HAP-1 (cell line): ENCODE data around the gene NDUFS6.
"Not testable (repeated sequence)": the region's sequence is repeated elsewhere in the genome, so short reads cannot be mapped to it uniquely, and the experiment has no call there.

Experiments
- DNase-seq, 2 experiments: peaks; one replicate each; pipeline ENCODE4 v3.0.0-alpha.2; 2016 to 2020; ENCODE audit warnings: low spot score in 2 of 2
- H3K27me3 ChIP-seq: fragments of 250-450 bp; sonication (Bioruptor Pico); 2 replicates; pipeline ENCODE4 v1.5.1; 2020; ENCODE audit warnings: low read depth, mild to moderate bottlenecking, moderate library complexity
- H3K36me3 ChIP-seq: fragments of 250-450 bp; sonication (Bioruptor Pico); replicated peaks from 2 replicates; pipeline ENCODE4 v1.5.1; 2020; ENCODE audit warnings: mild to moderate bottlenecking
- H3K4me1 ChIP-seq: fragments of 250-450 bp; sonication (Bioruptor Pico); 2 replicates; pipeline ENCODE4 v1.5.1; 2020; ENCODE audit warnings: mild to moderate bottlenecking
- H3K4me3 ChIP-seq: fragments of 250-450 bp; sonication (Bioruptor Pico); 2 replicates; pipeline ENCODE4 v1.5.1; 2020; ENCODE audit warnings: mild to moderate bottlenecking, moderate library complexity
- H3K9me3 ChIP-seq: fragments of 250-450 bp; sonication (Bioruptor Pico); 2 replicates; pipeline ENCODE4 v1.5.1; 2020; ENCODE audit warnings: mild to moderate bottlenecking, moderate library complexity
- in situ Hi-C: fragments of 300-500 bp; cut with MboI; formaldehyde crosslinking; loops from 3 replicates; pipeline ENCODE4 v1.14.3; 2020; ENCODE audit warnings: low sequenced_read_pairs, inconsistent platforms, mixed read lengths

Gene NDUFS6

GRCh38 chr5:1816495-1817089, 15.4 kb downstream of the NDUFS6 start:
- H3K9me3 ChIP-seq, H3K4me3 ChIP-seq, H3K27me3 ChIP-seq, H3K4me1 ChIP-seq, DNase-seq, in situ Hi-C loops: not testable (repeated sequence)
- peaks cover 62% of the 10 kb centered on the region for H3K36me3 ChIP-seq

- H3K9me3 ChIP-seq = no peaks in the 10 kb centered on the region
- peaks cover 62% of the 10 kb centered on the region for H3K36me3 ChIP-seq
- in situ Hi-C loops = no loop called here
- no peaks in the 10 kb centered on the region for H3K27me3 ChIP-seq
- DNase-seq = no peak
- no peak overlapping the region for H3K4me3 ChIP-seq
- no peaks in the 10 kb centered on the region for H3K4me1 ChIP-seq
Measured at GRCh38 chr5:1817261-1818043, 16.2 kb downstream of the NDUFS6 start.

GRCh38 chr5:1818784-1819183, 17.6 kb downstream of the NDUFS6 start:
- no peaks in the 10 kb centered on the region for H3K9me3 ChIP-seq
- no peak for DNase-seq
- in situ Hi-C loops = no loop called here
- H3K4me3 ChIP-seq = no peak overlapping the region
- H3K36me3 ChIP-seq = peaks cover 53% of the 10 kb centered on the region
- no peaks in the 10 kb centered on the region for H3K4me1 ChIP-seq
- no peaks in the 10 kb centered on the region for H3K27me3 ChIP-seq

DNA sequence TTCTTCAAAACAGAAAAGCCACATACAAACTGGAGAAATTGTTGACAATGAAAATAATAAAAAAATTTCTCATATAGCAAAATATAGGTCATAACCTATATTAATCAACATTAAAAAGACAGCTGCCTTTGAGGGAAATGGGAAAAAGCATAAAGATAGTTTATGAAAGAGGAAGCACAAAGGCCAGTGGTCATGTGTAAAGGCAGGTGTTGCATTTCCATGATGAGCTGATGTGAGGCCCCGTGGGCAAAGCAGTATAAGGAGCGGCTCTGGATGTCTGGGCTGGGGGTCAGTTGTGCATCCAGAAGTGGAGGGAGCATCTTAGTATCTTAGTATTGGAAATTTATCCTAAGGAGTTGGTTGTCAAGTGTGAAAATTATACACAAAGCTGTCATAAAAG, 18.3 kb downstream of the NDUFS6 start:
- no peaks in the 10 kb centered on the region for H3K9me3 ChIP-seq
- in situ Hi-C loops = no loop called here

GRCh38 chr5:1820381-1820780, 19.2 kb downstream of the NDUFS6 start:
- DNase-seq = no peak
- Histone ChIP-seq H3K36me3 (peaks cover 42% of the 10 kb centered on the region), H3K9me3 (no peaks in the 10 kb centered on the region), H3K4me1 (no peaks in the 10 kb centered on the region), H3K27me3 (no peaks in the 10 kb centered on the region), H3K4me3 (no peak overlapping the region)
- in situ Hi-C loops = no loop called here

More for the DNA sequence above, 18.3 kb downstream of the NDUFS6 start:
- no peak overlapping the region for H3K4me3 ChIP-seq
- H3K4me1 ChIP-seq = no peaks in the 10 kb centered on the region
- H3K27me3 ChIP-seq = no peaks in the 10 kb centered on the region
- no peak for DNase-seq
- peaks cover 50% of the 10 kb centered on the region for H3K36me3 ChIP-seq

GRCh38 chr5:1820926-1821325, 19.7 kb downstream of the NDUFS6 start:
- in situ Hi-C loops = no loop called here
- no peaks in the 10 kb centered on the region for H3K27me3 ChIP-seq
- H3K4me3 ChIP-seq = no peak overlapping the region
- H3K4me1 ChIP-seq = no peaks in the 10 kb centered on the region
- no peaks in the 10 kb centered on the region for H3K9me3 ChIP-seq
- no peak for DNase-seq
- H3K36me3 ChIP-seq = peaks cover 37% of the 10 kb centered on the region

- peaks cover 31% of the 10 kb centered on the region for H3K36me3 ChIP-seq
Measured at GRCh38 chr5:1821862-1822261, 20.7 kb downstream of the NDUFS6 start.

DNA sequence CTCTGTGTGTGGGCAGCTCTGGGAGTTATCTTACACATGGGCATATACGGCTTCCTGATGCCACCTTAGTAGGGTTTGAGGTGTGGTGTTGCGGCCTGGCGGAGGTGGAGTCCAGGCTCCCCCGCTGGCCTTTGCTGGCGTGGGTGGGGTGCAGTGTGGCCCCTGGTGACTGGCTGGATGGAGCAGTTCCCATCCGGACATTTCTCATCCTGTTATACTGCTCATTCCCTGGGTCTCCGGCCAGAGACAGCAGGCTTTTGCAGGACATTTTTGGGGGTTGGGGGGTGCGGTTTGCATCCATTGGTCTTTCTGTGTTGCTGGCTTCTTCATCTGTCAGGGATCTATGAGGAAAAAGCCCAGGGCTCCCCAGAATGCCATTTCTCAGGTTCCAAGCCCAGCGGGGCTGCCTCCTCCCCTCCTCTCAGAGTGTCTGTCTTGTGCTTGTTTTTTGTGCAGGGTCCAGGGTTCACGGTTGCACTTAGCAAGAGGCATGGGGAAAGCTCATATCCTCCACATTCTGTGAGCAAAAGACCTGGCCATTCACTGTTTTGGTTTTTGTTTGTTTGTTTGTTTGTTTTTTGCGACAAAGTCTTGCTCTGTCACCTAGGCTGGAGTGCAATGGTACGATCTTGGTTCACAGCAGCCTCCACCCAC, 22.3 kb downstream of the NDUFS6 start:
- Histone ChIP-seq H3K4me1 (no peaks in the 10 kb centered on the region), H3K9me3 (no peaks in the 10 kb centered on the region), H3K27me3 (no peaks in the 10 kb centered on the region), H3K4me3 (no peak overlapping the region), H3K36me3 (peaks cover 27% of the 10 kb centered on the region)
- in situ Hi-C loops = no loop called here
- DNase-seq = no peak

More at GRCh38 chr5:1821862-1822261, 20.7 kb downstream of the NDUFS6 start:
- H3K9me3 ChIP-seq = no peaks in the 10 kb centered on the region
- DNase-seq = no peak
- no peaks in the 10 kb centered on the region for H3K4me1 ChIP-seq
- H3K4me3 ChIP-seq = no peak overlapping the region
- no peaks in the 10 kb centered on the region for H3K27me3 ChIP-seq
- in situ Hi-C loops = no loop called here

GRCh38 chr5:1824109-1824821, 23.1 kb downstream of the NDUFS6 start:
- Histone ChIP-seq H3K4me3 (no peak overlapping the region), H3K9me3 (no peaks in the 10 kb centered on the region), H3K4me1 (no peaks in the 10 kb centered on the region), H3K36me3 (peaks cover 27% of the 10 kb centered on the region), H3K27me3 (no peaks in the 10 kb centered on the region)
- no peak for DNase-seq
- in situ Hi-C loops = no loop called here

GRCh38 chr5:1824903-1825841, 24.0 kb downstream of the NDUFS6 start:
- H3K36me3 ChIP-seq = peaks cover 18% of the 10 kb centered on the region
- H3K4me1 ChIP-seq = no peaks in the 10 kb centered on the region
- no peak for DNase-seq
- no peaks in the 10 kb centered on the region for H3K27me3 ChIP-seq
- in situ Hi-C loops = no loop called here
- no peaks in the 10 kb centered on the region for H3K9me3 ChIP-seq
- no peak overlapping the region for H3K4me3 ChIP-seq

GRCh38 chr5:1826235-1826980, 25.2 kb downstream of the NDUFS6 start:
- no peak overlapping the region for H3K4me3 ChIP-seq
- H3K36me3 ChIP-seq = peaks cover 9% of the 10 kb centered on the region
- H3K4me1 ChIP-seq = no peaks in the 10 kb centered on the region
- H3K27me3 ChIP-seq = no peaks in the 10 kb centered on the region
- H3K9me3 ChIP-seq = no peaks in the 10 kb centered on the region
- in situ Hi-C loops = no loop called here
- no peak for DNase-seq

DNA sequence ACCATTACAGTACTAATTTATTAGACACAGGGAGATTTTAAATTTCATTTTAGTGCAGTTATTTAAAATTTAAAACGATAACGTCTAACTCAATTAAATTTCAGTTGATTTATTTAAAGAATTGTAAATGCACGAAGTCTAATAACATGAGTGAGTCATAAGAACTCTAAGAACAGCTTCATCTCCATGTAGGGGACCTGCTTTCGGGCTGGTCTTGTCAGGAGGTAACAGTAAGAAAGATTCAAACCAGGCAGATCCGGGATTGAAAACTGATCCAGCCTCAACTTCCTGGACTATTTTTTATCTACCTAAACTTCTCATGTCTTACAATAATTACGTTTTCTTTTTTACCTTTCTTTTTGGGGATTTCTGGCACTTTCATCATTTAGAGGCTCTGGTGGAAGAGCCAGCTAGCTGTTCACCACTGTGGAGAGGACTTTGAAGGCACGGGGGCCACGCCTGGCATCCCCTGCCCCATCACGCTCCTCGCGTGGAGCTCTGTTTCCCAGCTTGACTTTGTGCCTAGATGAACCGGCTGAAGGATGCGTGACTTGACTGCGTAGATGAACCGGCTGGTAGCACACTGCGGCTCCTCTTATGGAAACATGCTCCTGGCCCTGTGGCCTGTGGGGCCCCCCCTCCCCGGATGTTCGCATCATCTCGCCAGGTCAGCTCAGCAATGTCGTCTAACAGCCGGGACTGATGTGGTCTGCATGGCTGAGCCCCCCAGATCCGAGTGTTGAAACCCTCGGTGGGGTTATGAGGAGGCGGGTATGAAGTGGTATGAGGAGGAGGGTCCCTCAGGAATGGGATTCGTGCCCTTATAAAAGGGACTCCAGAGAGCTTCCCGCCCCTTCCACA, 26.0 kb downstream of the NDUFS6 start:
- Histone ChIP-seq H3K27me3 (no peaks in the 10 kb centered on the region), H3K4me3 (no peak overlapping the region), H3K36me3 (peaks cover 6% of the 10 kb centered on the region), H3K4me1 (no peaks in the 10 kb centered on the region), H3K9me3 (no peaks in the 10 kb centered on the region)
- in situ Hi-C loops = no loop called here
- no peak for DNase-seq
